HG03432 (cell line): ENCODE results near the gene ATP6V0C.
"Not testable (repeated sequence)": the region's sequence is repeated elsewhere in the genome, so short reads cannot be mapped to it uniquely, and the experiment has no call there.

ENCODE experiments used
- ATAC-seq: cut with Tn5 transposase; IDR thresholded peaks from one replicate; pipeline ENCODE4 v1.9.1; 2021; ENCODE audit warnings: mild to moderate bottlenecking, moderate library complexity; ENCODE audit not compliant: unreplicated experiment

The ATP6V0C gene

GRCh38 chr16:2474877-2475412 lies 38.8 kb upstream of the ATP6V0C start, which contains the start of gene TBC1D24:
Gene TBC1D24 (plus strand): TSS chr16:2475127. CDS start chr16:2496149, 21,022 bp downstream.
- ATAC-seq: peak; percentile 59

DNA sequence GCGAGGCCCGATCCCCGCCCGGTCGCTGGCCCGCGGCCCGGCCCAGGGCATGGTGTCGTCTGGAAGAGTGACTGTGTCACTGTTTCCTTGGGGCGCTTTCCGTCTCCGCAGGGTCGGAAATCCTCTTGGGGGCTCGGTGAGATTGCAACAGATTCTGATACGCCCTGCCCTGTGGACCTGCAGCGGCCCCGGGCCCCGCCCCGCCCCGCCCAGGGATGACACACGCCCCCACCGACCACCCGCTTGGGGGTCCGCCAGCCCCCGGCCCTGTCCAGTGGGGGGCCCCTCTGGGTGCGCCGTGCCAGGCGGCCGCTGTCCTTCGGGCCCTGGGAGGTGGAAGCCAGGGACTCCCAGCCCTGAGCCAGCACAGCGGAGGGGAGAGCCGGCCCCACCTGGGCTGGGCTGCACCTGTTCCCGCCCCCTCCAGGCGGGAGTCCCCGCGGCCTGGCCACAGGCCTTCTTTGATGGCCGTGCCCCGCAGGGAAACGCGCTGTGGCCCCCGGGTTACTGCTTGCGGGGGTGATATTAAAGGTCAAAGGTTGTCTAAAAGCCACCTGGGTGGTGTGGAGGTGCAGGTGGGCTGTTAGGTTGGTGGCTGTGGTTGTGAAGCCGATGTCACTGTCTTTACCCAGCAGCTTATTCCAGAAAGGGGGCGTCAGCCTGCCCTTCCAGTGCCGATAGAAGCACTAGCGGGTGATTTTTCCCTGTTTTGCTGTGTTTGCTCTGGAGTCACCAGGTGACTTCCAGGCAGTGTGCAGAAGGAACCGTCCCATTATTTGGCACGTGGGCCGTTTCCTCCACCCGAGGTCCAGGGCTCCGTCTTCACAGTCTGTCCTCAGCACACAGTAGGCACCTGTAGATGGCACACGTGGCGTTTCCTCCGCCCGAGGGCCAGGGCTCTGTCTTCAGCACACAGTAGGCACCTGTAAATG lies 38.1 kb upstream of the ATP6V0C start:
- peak; percentile 15 for ATAC-seq

DNA sequence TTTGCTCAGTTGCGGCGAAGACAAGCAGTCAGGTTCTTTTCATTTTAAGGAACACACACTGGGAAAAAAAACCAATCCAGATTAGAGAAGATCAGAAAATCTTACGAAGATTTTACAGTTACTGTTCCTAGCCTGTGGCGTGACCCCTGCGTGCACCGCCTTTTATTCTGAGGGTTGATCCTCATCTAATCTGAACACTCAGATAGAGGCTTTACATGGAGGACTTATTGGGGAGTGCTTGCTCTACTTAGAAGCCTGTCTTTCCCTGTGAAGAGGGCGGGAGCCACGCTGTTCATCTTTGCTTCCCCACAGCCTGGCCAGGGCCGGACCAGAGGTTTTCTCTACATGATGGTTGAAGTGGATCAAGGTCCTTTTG lies 37.4 kb upstream of the ATP6V0C start:
- ATAC-seq: no peak

DNA sequence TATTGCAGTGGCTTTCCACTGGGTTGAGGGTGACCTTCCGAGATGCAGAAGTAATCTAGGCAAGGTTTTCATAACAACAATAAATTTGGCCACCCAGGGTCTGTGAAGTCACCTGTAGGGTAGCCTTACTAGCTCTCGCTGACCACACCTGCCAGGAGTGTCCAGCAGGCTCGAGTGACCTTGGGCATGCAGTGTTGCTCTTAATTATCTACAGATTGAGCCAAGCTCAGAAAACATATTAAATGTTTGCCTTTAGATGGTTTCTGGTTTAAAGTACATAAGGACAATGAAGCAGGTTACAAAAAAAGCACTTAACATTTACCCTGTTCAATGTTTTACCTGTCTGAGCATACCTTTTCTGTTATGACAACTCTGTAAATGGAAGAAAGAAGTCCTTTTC lies 37.0 kb upstream of the ATP6V0C start:
- no peak for ATAC-seq

GRCh38 chr16:2477327-2477726 lies 36.4 kb upstream of the ATP6V0C start:
- no peak for ATAC-seq

DNA sequence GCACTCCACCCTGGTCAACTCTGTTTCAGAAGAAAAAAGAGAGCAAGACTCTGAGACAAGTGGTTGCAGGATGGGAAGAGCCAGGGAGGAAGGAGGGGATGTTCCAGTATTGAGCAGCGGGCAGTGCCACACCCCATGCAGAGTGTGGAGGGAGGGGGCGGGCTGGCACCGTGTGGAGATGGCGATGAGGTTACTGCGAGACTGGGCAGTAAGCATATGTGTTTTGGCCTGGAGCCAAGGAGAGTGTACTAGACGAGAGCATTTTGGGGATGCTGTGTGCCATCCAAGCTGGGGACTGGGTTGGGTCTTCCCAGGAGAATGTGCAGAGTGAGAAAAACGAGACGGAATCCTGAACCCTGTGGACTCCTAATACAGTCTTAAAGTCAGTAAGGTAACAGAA lies 35.5 kb upstream of the ATP6V0C start:
- no peak for ATAC-seq

DNA sequence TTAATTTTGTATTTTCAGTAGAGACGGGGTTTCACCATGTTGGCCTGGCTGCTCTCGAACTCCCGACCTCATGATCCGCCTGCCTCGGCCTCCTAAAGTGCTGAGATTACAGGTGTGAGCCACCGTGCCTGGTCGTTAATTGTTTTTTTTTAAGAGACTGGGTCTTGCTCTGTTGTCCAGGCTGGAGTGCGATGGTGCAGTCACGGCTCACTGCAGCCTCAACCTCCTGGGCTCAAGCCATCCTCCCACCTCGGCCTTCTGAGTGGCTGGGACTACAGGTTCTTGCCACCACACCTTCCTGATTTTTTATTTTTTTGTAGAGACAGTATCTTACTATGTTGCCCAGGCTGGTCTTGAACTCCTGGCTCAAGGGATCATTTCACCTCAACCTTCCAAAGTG lies 33.8 kb upstream of the ATP6V0C start:
- ATAC-seq: not testable (repeated sequence)

- no peak for ATAC-seq
These were observed 32.8 kb upstream of the ATP6V0C start for GRCh38 chr16:2480948-2481347.

GRCh38 chr16:2481676-2482075 lies 32.1 kb upstream of the ATP6V0C start:
- no peak for ATAC-seq

- ATAC-seq: no peak
These were observed 31.5 kb upstream of the ATP6V0C start for GRCh38 chr16:2482249-2482648.

GRCh38 chr16:2482708-2483534 lies 30.8 kb upstream of the ATP6V0C start:
- no peak for ATAC-seq

DNA sequence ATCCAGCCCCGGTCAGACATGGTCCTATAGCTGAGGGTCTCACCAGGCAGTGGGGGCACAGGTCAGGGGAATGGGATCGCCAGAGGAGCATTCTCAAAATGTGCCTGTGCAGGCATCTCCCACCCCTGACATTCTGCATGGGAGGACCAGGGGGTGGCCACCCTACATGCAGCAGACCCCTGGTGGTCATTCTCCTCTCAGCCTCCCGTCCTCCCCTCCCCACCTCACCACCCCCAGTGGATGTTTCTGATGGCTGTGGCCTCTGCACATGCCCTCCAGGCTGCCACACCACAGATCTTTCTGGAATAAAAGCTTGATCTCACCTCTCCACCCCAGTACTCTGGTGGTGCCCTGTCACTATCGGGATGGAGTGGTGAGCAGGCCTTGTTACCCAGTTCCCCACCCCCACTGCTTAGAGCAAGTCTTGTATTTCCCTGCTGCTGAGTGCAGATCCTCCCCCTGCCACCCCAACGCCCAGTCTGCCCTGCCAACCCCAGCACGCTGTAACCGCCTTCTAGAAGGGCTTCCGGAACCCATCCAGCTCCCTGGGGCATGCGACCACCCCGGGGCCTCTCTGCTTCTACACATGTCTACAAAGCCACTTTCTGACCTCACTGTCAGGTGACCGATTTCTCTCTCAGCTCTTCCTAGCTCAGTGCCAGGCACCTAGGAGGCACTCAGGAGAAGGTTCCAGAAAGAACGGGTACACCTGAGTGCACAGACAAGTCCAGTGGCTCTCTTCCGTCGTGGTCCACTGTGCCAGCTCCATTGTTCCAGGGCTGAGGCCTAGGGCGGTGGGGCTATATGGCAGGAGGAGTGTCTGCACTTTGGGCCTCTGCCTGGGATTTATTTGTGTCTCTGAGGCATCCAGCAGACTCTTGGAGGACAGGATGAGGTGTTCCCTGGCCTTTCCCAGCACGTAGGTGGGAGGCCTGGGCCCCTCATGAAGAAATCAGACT lies 29.5 kb upstream of the ATP6V0C start:
- ATAC-seq: no peak

GRCh38 chr16:2484898-2485508 lies 28.7 kb upstream of the ATP6V0C start:
- no peak for ATAC-seq

DNA sequence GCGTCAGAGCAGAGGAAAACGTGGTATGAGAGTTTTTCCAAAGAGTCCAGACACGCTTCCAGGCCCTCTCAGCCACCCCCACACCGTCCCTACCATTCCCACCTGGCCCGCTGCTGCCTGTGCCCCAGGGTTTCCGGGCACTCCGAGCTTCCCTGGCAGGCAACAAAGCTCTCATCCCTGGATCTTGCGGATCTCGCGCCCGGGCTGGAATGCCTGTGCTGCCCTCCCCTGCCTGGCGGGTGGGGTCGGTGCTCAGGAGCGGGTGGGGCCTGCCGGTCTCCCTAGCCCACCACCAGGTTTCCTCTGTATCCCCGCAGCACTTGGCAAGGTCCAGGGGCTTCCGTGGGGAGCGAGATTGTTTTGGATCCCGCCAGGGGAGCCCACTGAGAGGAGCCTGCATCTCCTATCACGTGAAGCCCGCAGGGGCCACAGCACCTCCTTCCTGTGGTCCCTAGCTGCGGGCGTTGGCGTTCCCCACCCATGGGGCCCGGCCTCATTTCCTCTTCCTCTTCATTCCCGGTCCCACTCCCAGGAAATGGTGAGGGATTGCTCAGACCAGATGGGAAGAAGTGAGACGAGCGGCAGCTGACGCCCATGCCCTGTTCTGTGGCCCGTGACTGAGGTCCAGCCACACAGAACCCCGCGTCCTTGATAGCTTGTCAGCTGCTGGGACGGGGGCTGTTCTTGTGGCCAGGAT lies 27.8 kb upstream of the ATP6V0C start:
- no peak for ATAC-seq

DNA sequence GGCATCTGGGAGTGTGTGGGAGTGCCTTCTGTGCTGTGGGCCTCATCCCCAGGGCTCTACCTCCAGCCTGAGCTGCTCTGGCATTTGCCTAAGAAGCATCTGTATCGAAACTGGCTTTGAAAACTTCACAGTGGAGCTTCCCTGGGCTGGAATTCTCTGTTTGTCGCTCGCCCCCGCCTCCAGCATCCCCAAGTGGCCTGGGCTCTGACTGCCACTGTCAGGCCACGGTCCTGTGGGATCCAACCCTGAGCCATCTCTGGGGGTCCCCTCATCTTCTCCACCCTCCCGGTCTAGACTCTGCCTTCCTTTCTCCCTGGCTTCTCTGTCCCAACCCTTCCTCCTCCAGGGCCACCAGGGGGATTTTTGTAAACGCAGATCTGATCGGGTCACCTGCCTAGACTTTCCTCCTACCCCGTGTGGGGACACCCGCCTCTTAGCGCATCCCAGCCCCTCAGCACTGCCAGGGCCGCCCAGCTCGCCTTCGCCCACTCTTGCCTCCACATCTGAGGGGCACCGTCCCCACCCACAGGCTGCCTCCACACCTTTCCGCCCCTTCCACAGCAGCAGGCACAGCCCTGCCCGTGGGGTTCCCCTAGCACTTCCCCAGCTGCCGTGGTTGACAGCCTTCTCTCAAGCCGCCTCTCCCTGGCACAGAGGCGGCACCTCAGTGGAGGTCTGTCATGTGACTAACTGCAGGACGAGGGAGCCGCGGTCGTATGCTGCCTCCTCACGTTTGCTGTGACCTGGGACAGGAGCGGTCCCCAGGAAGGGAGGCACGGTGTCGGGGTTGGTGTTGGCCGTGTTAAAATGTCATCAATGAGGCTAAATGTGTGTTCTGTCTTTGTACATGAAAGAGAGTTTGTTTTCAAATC lies 26.9 kb upstream of the ATP6V0C start:
- ATAC-seq: peak; percentile 76

DNA sequence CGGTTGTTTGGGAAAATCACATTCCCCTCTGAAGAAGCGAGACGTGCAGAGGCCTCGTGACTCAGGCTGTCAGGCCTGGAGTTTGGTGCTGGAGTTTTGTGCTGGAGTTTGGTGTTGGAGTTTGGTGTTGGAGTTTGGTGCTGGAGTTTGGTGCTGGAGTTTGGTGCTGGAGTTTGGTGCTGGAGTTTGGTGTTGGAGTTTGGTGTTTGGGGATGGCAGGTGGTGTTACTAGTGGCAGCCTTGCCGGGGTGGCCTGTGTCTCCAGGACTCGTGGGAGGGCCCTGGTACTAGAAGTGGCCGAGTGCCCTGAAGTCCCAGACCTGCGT lies 26.3 kb upstream of the ATP6V0C start:
- no peak for ATAC-seq

DNA sequence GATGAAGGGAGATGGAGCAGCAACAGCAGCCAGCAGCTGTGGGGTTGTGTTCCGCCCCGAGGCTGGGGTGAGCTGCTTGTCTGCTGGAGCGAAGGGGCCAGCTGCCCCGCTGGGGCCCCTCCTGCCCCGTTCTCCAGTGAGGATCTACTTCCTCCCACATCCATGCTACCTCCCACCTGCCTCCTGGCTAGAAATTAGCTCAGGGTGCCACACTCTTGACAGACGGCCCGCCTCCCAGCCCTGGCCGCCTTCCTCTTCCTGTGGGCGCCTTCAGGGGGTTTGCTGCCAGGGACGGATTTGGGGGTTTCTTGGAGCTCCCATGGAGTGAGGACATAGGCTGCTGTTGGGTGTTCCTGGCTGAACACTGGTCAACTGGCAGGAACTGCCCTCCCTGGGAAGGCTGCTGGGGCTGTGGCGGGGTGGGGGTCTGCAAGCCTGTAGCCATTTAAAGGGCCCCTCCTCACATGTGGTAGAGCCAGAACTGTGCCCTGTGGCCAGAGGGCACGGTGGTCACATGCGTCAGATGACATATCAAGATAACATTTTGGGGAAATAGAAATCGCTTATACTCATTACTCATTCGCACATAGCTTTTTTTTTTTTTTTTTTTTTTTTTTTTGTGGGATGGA lies 25.7 kb upstream of the ATP6V0C start:
- ATAC-seq: no peak

DNA sequence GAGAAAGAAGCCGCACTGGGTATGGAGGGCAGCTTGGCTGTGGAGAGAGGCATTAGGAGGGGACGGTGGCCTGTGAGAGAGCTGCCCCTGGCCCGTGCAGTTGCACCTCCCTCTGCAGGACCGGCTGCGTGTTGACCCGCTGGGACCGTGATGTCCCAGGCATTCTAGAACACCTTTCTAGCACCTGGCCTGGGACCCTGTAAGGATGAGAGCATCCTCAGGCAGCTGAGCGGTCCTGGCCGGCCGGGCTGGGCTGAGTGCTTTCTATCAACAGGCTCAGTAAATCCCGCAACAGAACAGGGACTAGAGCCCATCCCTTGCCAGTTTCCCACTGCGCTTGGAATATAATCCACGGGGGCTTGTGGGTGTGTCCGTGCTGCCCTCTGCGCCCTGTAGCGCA lies 24.2 kb upstream of the ATP6V0C start:
- ATAC-seq: no peak
